GM23338 (cell line): ENCODE data around the gene COL1A2. TPM values are rescaled to one million over a fixed set of nuclear protein-coding genes. Genes with fewer than 3 reads are reported as not detected.

ENCODE experiments used
- ATAC-seq: fragments of 200-7000 bp; cut with Tn5 transposase; 3 replicates; pipeline ENCODE4 v1.9.1; 2020
- DNase-seq: peaks from one replicate; pipeline ENCODE4 v3.0.0-alpha.2; 2015; ENCODE audit warnings: low spot score
- H2AFZ ChIP-seq: fragments of 200-600 bp; sonication (generic); 2 replicates; pipeline ENCODE4 v1.8.0; 2016; ENCODE audit warnings: antibody characterized with exemption, mild to moderate bottlenecking, moderate library complexity
- H3F3A ChIP-seq: fragments of 200-600 bp; sonication (generic); replicated peaks from 2 replicates; pipeline ENCODE4 v1.8.0; 2017; ENCODE audit warnings: antibody characterized with exemption, mixed run types, low read depth
- H3K27ac ChIP-seq: fragments of 200-600 bp; sonication (generic); 2 replicates; pipeline ENCODE4 v1.6.1; 2016; ENCODE audit warnings: low read depth
- H3K27me3 ChIP-seq: fragments of 200-600 bp; sonication (generic); 2 replicates; pipeline ENCODE4 v1.8.0; 2016; ENCODE audit warnings: mild to moderate bottlenecking, mixed run types, moderate library complexity; ENCODE audit not compliant: insufficient read depth
- H3K36me3 ChIP-seq: fragments of 200-600 bp; sonication (generic); 2 replicates; pipeline ENCODE4 v1.8.0; 2016; ENCODE audit warnings: mild to moderate bottlenecking; ENCODE audit not compliant: insufficient read depth
- H3K4me1 ChIP-seq: fragments of 200-600 bp; sonication (generic); 2 replicates; pipeline ENCODE4 v1.8.0; 2016; ENCODE audit warnings: mild to moderate bottlenecking, moderate library complexity; ENCODE audit not compliant: insufficient read depth
- H3K4me2 ChIP-seq: fragments of 200-600 bp; sonication (generic); 2 replicates; pipeline ENCODE4 v1.7.1; 2017; ENCODE audit warnings: mixed run types
- H3K4me3 ChIP-seq: fragments of 200-600 bp; sonication (generic); 2 replicates; pipeline ENCODE4 v1.6.1; 2016; ENCODE audit warnings: mixed run types
- H3K79me2 ChIP-seq: fragments of 200-600 bp; sonication (generic); replicated peaks from 2 replicates; pipeline ENCODE4 v1.8.0; 2017; ENCODE audit warnings: mild to moderate bottlenecking; ENCODE audit not compliant: insufficient read depth
- H3K9me2 ChIP-seq: fragments of 200-600 bp; sonication (generic); 2 replicates; pipeline ENCODE4 v1.8.0; 2017; ENCODE audit not compliant: insufficient read depth
- H4K20me1 ChIP-seq: fragments of 200-600 bp; sonication (generic); replicated peaks from 2 replicates; pipeline ENCODE4 v1.8.0; 2017; ENCODE audit warnings: mild to moderate bottlenecking; ENCODE audit not compliant: insufficient read depth
- H3K27ac Mint-ChIP-seq: 2 replicates; pipeline ENCODE4 v1.8.0; 2020; ENCODE audit warnings: inconsistent platforms, mild to moderate bottlenecking, moderate library complexity, mixed read lengths
- H3K27me3 Mint-ChIP-seq: 3 replicates; pipeline ENCODE4 v1.8.0; 2022; ENCODE audit warnings: low read depth, mild to moderate bottlenecking, moderate library complexity, mixed read lengths, inconsistent platforms; ENCODE audit not compliant: insufficient read depth, poor library complexity
- H3K36me3 Mint-ChIP-seq: 3 replicates; pipeline ENCODE4 v1.8.0; 2021; ENCODE audit warnings: low read depth, mild to moderate bottlenecking, inconsistent platforms, moderate library complexity, mixed read lengths
- H3K4me1 Mint-ChIP-seq: 3 replicates; pipeline ENCODE4 v1.8.0; 2020; ENCODE audit warnings: mild to moderate bottlenecking, inconsistent platforms, mixed read lengths
- H3K4me3 Mint-ChIP-seq: 3 replicates; pipeline ENCODE4 v1.8.0; 2021; ENCODE audit warnings: moderate library complexity, mild to moderate bottlenecking, inconsistent platforms, mixed read lengths
- H3K9me3 Mint-ChIP-seq: 3 replicates; pipeline ENCODE4 v1.8.0; 2020; ENCODE audit warnings: moderate library complexity, mild to moderate bottlenecking, inconsistent platforms, mixed read lengths
- EZH2 ChIP-seq: fragments of 200-600 bp; sonication (generic); IDR thresholded peaks from one replicate; pipeline ENCODE4 v1.8.0; 2017; ENCODE audit warnings: antibody characterized with exemption, mild to moderate bottlenecking, low read depth; ENCODE audit not compliant: unreplicated experiment
- JUNB ChIP-seq: IDR thresholded peaks from one replicate; pipeline ENCODE4 v1.6.1; 2016; ENCODE audit warnings: antibody characterized with exemption; ENCODE audit not compliant: unreplicated experiment
- NANOG ChIP-seq: IDR thresholded peaks from 2 replicates; pipeline ENCODE4 v1.6.1; 2016; ENCODE audit warnings: antibody characterized with exemption, borderline replicate concordance
- POLR2AphosphoS5 ChIP-seq: IDR thresholded peaks from 2 replicates; pipeline ENCODE4 v1.6.1; 2016; ENCODE audit warnings: antibody characterized with exemption, low read depth
- REST ChIP-seq: IDR thresholded peaks from one replicate; pipeline ENCODE4 v1.6.1; 2018; ENCODE audit warnings: antibody characterized with exemption; ENCODE audit not compliant: unreplicated experiment
- STAT1 ChIP-seq: IDR thresholded peaks from one replicate; pipeline ENCODE4 v1.6.1; 2016; ENCODE audit warnings: antibody characterized with exemption; ENCODE audit not compliant: unreplicated experiment
- ZNF462 ChIP-seq: fragments of 250-450 bp; sonication (Bioruptor Pico); IDR thresholded peaks from 2 replicates; pipeline ENCODE4 v1.5.0; 2020; ENCODE audit warnings: mild to moderate bottlenecking, moderate library complexity
- polyA plus RNA-seq: library from polyadenylated mRNA; unstranded; fragments of >200 nt; fragmentation: Nextera tagmentation; extraction: Ambion mirVana; gene quantifications from 2 replicates; pipeline ENCODE4 v1.2.1, GENCODE V29; 2016
- total RNA-seq: library from RNA; depleted of rRNA; stranded (reverse); fragments of >200 nt; shearing (Covaris generic); gene quantifications from 2 replicates; pipeline ENCODE4 v1.2.3, GENCODE V29; 2014

COL1A2 gene
- total and polyA plus RNA-seq, 2 experiments from 2014 or later, result 32.0 to 67.0 TPM

- no peaks in the 10 kb centered on the region for H4K20me1 ChIP-seq
- no peaks in the 10 kb centered on the region for H3F3A ChIP-seq
- H2AFZ ChIP-seq, result no peak overlapping the region
- H3K4me1 ChIP-seq, result peaks cover 33% of the 10 kb centered on the region
- Mint-ChIP-seq H3K36me3 (no peaks in the 10 kb centered on the region), H3K27ac (no peak overlapping the region), H3K4me3 (no peak overlapping the region), H3K9me3 (no peaks in the 10 kb centered on the region), H3K27me3 (no peaks in the 10 kb centered on the region), H3K4me1 (peaks cover 14% of the 10 kb centered on the region; the same call in 1 of the 3 replicates)
- no peak overlapping the region for H3K27ac ChIP-seq
- H3K4me2 ChIP-seq, result no peak overlapping the region
- H3K9me2 ChIP-seq, result no peaks in the 10 kb centered on the region
- H3K27me3 ChIP-seq, result no peaks in the 10 kb centered on the region
- DNase-seq, result no peak
- no peak for TF ChIP-seq REST
- TF ChIP-seq POLR2AphosphoS5, result no peak
- TF ChIP-seq NANOG, result no peak
- TF ChIP-seq EZH2, result no peak
- H3K4me3 ChIP-seq, result no peak overlapping the region
- no peak for ATAC-seq
- H3K36me3 ChIP-seq, result no peaks in the 10 kb centered on the region
- H3K79me2 ChIP-seq, result no peaks in the 10 kb centered on the region
These were observed 11.9 kb upstream of the COL1A2 start for GRCh38 chr7:94382746-94383145.

GRCh38 chr7:94384315-94384714, 10.4 kb upstream of the COL1A2 start:
- H3K36me3 Mint-ChIP-seq, result no peaks in the 10 kb centered on the region
- H3K79me2 ChIP-seq, result no peaks in the 10 kb centered on the region
- peaks cover 14% of the 10 kb centered on the region; the same call in 1 of the 3 replicates for H3K4me1 Mint-ChIP-seq
- no peak overlapping the region for H3K4me3 Mint-ChIP-seq
- peaks cover 33% of the 10 kb centered on the region for H3K4me1 ChIP-seq
- H3K9me3 Mint-ChIP-seq, result no peaks in the 10 kb centered on the region
- no peak overlapping the region for H3K4me2 ChIP-seq
- peak overlapping the region; percentile 53; the same call in 1 of the 2 replicates for H2AFZ ChIP-seq
- no peaks in the 10 kb centered on the region for H3K36me3 ChIP-seq
- no peaks in the 10 kb centered on the region for H3K9me2 ChIP-seq
- no peaks in the 10 kb centered on the region for H3K27me3 Mint-ChIP-seq
- peak; percentile 61 for ATAC-seq
- H3K4me3 ChIP-seq, result no peak overlapping the region
- DNase-seq, result no peak
- H3F3A ChIP-seq, result no peaks in the 10 kb centered on the region
- no peaks in the 10 kb centered on the region for H4K20me1 ChIP-seq
- no peak overlapping the region for H3K27ac ChIP-seq
- no peak overlapping the region for H3K27ac Mint-ChIP-seq
- H3K27me3 ChIP-seq, result no peaks in the 10 kb centered on the region
- TF ChIP-seq JUNB, result no peak
- no peak for TF ChIP-seq REST
- TF ChIP-seq POLR2AphosphoS5, result no peak
- no peak for TF ChIP-seq ZNF462
- TF ChIP-seq STAT1, result no peak
